ENCODE results near the gene YBEY.

YBEY gene

GRCh38 chr21:46323227-46323709, 37.1 kb downstream of the YBEY start:
- peak overlapping the region; percentile 85 for H3K4me3 ChIP-seq (ENCODE audit: low read length)
- no peak for TF ChIP-seq ZNF274 (IDR thresholded peaks at IDR 0.05; ENCODE audit: low read depth, low read length)

DNA sequence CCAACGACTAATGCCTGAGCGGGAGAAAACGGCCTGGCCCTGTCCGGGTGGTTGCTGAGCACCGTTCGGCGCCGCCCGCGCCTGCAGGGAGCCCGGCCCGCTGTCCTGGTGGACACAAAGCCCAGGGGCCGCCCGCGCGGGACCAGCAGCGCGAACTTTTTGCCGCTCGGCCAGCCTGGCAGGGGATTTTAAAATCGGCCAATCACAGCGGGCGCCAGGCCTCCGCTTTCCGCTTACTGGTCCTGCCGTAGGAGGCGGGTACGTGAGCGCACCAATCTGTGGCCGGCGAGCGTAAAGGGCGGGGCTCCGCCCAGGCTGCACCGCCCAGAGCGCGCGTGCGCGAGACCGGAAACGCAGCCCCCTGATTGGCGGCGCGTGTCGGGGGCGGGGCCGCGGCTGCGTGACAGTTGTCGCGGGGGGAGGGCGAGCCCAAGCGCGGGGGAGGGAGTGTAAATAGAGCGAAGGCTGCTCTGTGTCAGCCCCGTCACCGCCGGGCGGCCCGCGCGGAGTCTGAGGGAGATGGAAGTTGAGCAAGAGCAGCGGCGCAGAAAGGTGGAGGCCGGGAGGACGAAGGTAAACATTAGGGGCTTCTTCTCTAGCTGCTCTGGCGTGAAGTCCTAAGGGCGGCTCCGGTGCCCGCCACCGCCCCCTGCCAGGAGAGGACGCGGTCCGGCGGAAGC, 37.7 kb downstream of the YBEY start, which contains the start of the genes C21orf58 and PCNT:
Gene C21orf58 (minus strand): TSS at position 161 of the 680 bp plus-strand sequence. CDS start 1,132 bp downstream, outside the sequence.
Gene PCNT (plus strand): TSS at position 447 of the 680 bp plus-strand sequence. CDS start 73 bp downstream, at position 520.
- no peak for TF ChIP-seq ZNF274 (IDR thresholded peaks at IDR 0.05; ENCODE audit: low read depth, low read length)
- H3K4me3 ChIP-seq (ENCODE audit: low read length), result peak within 1 kb of the TSS; percentile 96

- no peak for TF ChIP-seq ZNF274 (IDR thresholded peaks at IDR 0.05; ENCODE audit: low read depth, low read length)
- peak overlapping the region; percentile 96 for H3K4me3 ChIP-seq (ENCODE audit: low read length)
Measured at GRCh38 chr21:46324390-46325072, 38.4 kb downstream of the YBEY start.

- H3K4me3 ChIP-seq (ENCODE audit: low read length), result peak overlapping the region; percentile 79
- no peak for TF ChIP-seq ZNF274 (IDR thresholded peaks at IDR 0.05; ENCODE audit: low read depth, low read length)
Measured at GRCh38 chr21:46325073-46325912, 39.2 kb downstream of the YBEY start.

- no peak for TF ChIP-seq ZNF274 (IDR thresholded peaks at IDR 0.05; ENCODE audit: low read depth, low read length)
- H3K4me3 ChIP-seq (ENCODE audit: low read length), result no peak overlapping the region
Measured at GRCh38 chr21:46326110-46326703, 40.1 kb downstream of the YBEY start.

- TF ChIP-seq ZNF274 (IDR thresholded peaks at IDR 0.05; ENCODE audit: low read depth, low read length), result no peak
- H3K4me3 ChIP-seq (ENCODE audit: low read length), result no peak overlapping the region
Measured at GRCh38 chr21:46327711-46328110, 41.6 kb downstream of the YBEY start.

GRCh38 chr21:46328151-46328550, 42.0 kb downstream of the YBEY start:
- TF ChIP-seq ZNF274 (IDR thresholded peaks at IDR 0.05; ENCODE audit: low read depth, low read length), result no peak
- H3K4me3 ChIP-seq (ENCODE audit: low read length), result no peak overlapping the region

- no peak for TF ChIP-seq ZNF274 (IDR thresholded peaks at IDR 0.05; ENCODE audit: low read depth, low read length)
- H3K4me3 ChIP-seq (ENCODE audit: low read length), result no peak overlapping the region
Measured at GRCh38 chr21:46329796-46330195, 43.7 kb downstream of the YBEY start.

DNA sequence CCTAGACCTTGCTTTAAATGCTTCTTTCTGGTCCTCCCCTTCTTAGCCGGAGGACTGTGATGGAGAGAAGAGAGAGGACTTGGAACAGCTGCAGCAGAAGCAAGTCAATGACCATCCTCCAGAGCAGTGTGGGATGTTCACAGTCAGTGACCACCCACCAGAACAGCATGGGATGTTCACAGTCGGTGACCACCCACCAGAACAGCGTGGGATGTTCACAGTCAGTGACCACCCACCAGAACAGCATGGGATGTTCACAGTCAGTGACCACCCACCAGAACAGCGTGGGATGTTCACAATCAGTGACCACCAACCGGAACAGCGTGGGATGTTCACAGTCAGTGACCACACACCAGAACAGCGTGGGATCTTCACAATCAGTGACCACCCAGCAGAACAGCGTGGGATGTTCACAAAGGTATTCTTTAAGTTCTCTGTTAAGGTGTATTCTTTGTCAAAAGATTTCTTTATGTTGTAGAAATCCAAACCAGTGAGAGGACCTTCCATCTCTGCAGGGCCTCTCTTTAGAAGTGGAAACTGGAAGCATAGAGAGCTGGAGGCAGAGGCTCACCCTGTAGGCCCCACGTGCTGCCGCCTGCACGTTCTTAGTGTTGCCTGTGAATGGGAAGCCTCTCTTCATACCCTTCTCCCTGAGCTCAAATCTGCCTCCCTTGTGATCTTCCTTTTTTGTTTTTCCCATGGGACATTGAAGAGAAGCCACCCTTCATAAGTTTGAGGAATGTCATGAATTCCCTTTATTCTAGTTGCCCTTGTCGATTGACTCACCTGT, 48.4 kb downstream of the YBEY start:
- no peak overlapping the region for H3K4me3 ChIP-seq (ENCODE audit: low read length)
- TF ChIP-seq ZNF274 (IDR thresholded peaks at IDR 0.05; ENCODE audit: low read depth, low read length), result no peak

DNA sequence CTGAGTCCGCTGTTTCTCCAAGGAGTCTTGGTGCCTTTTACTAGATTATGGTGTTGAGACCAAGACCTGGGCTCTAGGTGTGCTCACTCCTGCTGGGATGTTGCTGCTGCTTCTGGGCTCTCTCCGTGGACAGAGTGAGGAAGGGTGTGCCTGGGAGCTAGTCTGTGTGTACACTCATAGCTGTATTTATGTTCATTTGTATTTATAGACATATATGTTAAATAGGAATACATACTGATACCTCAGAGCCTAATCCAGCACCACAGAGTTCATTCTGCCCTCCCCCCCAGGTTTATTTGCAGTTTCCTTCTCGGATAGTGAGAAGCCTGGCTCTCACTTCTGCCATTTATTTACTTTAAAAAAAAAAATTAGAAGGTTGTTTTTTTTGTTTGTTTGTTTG, 50.5 kb downstream of the YBEY start:
- no peak for TF ChIP-seq ZNF274 (IDR thresholded peaks at IDR 0.05; ENCODE audit: low read depth, low read length)
- no peak overlapping the region for H3K4me3 ChIP-seq (ENCODE audit: low read length)

DNA sequence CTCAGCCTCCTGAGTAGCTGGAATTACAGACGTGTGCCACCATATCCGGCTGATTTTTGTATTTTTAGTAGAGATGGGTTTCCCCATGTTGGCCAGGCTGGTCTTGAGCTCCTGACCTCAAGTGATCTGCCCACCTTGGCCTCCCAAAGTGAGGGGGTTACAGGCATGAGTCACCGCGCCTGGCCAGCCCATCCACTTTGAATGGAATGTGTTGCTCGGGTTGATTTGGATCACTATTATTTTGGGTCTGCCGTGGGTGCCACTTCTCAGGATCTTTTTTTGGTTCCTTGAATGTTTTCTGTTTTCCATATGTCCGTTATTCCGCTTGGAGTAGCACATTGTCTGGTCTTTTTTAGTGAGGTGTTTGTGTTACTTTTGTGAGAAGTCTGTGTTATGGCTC, 54.9 kb downstream of the YBEY start:
- no peak overlapping the region for H3K4me3 ChIP-seq (ENCODE audit: low read length)
- TF ChIP-seq ZNF274 (IDR thresholded peaks at IDR 0.05; ENCODE audit: low read depth, low read length), result no peak

DNA sequence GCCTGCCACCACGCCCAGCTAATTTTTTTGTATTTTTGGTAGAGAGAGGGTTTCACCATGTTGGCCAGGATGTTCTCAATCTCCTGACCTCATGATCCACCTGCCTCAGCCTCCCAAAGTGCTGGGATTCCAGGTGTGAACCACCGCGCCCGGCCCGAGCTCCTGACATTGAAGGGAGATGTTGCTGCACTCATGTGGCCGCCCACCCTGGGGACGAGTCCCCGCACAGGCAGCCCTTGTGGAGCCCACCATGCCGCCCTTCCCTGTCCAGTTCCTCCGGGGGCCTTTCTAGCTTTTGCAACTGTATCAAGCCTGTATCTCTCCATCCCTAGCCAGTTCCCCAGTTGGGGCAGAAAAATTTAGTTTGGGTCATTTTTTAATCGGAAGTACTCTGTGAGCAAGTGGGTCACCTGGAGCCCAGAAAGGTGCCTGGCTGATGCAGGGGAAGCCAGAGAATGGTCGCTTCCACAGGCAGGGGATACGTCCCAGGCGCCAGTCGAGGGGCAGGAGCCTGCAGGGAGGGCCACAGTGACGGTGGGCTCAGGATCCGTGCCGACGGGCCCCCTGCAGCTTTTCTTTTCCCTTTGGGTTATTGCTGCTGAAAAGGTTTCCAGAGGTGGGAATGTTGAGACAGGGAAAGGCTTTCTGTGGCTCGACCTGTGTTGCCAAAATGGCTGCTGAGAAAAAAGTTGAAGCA, 58.2 kb downstream of the YBEY start:
- TF ChIP-seq ZNF274 (IDR thresholded peaks at IDR 0.05; ENCODE audit: low read depth, low read length), result no peak
- no peak overlapping the region for H3K4me3 ChIP-seq (ENCODE audit: low read length)

DNA sequence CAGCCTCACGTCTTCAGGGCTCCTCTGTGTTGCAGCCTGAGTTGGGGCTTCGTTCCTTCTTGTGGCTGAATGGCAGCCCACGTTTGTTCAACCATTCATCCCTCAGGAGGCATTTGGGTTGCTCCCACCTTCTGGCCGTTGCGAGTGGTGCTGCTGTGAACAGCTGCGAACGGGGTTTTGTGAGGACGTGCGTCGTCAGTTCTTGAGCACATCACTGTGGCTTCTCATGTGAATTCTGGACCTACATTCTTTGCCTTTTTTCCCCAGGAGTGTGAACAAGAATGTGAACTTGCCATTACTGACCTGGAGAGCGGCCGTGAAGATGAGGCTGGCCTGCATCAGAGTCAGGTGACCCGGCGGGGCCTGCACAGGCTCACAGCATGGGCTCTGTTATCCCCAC, 59.7 kb downstream of the YBEY start:
- H3K4me3 ChIP-seq (ENCODE audit: low read length), result no peak overlapping the region
- no peak for TF ChIP-seq ZNF274 (IDR thresholded peaks at IDR 0.05; ENCODE audit: low read depth, low read length)

Data from GM08714 (cell line).